PC-9 (cell line): Measurements from ENCODE around the gene ALK. TPM values are rescaled to one million over a fixed set of nuclear protein-coding genes. Genes with fewer than 3 reads are reported as not detected.

Source experiments
- BruUV-seq: library from RNA; stranded (reverse); fragments of 400-500 nt; replicated peaks from 2 replicates; lab custom pipeline; 2021; lab: Mats Ljungman, UMichigan
- CTCF ChIA-PET: fragments of 300-600 bp; sonication (Branson Sonifier 250); formaldehyde crosslinking; loops from one replicate; lab custom pipeline; 2022; ENCODE audit warnings: antibody characterized with exemption; lab: Charles Lee
- POLR2A ChIA-PET: fragments of 300-600 bp; sonication (Branson Sonifier 250); formaldehyde crosslinking; loops from one replicate; lab custom pipeline; 2022; ENCODE audit warnings: antibody characterized with exemption; ENCODE audit not compliant: unreplicated experiment; lab: Charles Lee
- DNase-seq, 2 experiments: peaks; one replicate each; pipeline versions ENCODE4 v3.0.0 to v3.0.0-alpha.2; 2015 to 2022; ENCODE audit warnings: mixed read lengths in 1 of 2
- H2AFZ ChIP-seq: fragments of 200-600 bp; sonication (generic); 2 replicates; pipeline ENCODE4 v1.8.1; 2017; ENCODE audit warnings: antibody characterized with exemption
- H3F3A ChIP-seq: fragments of 200-600 bp; sonication (generic); 2 replicates; pipeline ENCODE4 v1.8.1; 2017; ENCODE audit warnings: antibody characterized with exemption, mild to moderate bottlenecking, low read depth; ENCODE audit not compliant: insufficient read depth
- H3K27ac ChIP-seq: fragments of 200-600 bp; sonication (generic); 2 replicates; pipeline ENCODE4 v1.6.1; 2016; ENCODE audit warnings: mixed run types
- H3K27me3 ChIP-seq: fragments of 200-600 bp; sonication (generic); 2 replicates; pipeline ENCODE4 v1.6.1; 2016; ENCODE audit warnings: low read depth, mixed run types; ENCODE audit not compliant: insufficient read depth
- H3K36me3 ChIP-seq: fragments of 200-600 bp; sonication (generic); 2 replicates; pipeline ENCODE4 v1.6.1; 2016; ENCODE audit warnings: low read depth, mixed run types
- H3K4me1 ChIP-seq: fragments of 200-600 bp; sonication (generic); replicated peaks from 2 replicates; pipeline ENCODE4 v1.6.1; 2016; ENCODE audit warnings: mixed run types; ENCODE audit not compliant: insufficient read depth
- H3K4me2 ChIP-seq: fragments of 200-600 bp; sonication (generic); 2 replicates; pipeline ENCODE4 v1.6.1; 2017; ENCODE audit warnings: mixed run types
- H3K4me3 ChIP-seq: fragments of 200-600 bp; sonication (generic); 2 replicates; pipeline ENCODE4 v1.6.1; 2016; ENCODE audit warnings: mixed run types
- H3K79me2 ChIP-seq: fragments of 200-600 bp; sonication (generic); 2 replicates; pipeline ENCODE4 v1.6.1; 2017; ENCODE audit warnings: low read depth, mixed run types
- H3K9me2 ChIP-seq: fragments of 200-600 bp; sonication (generic); 2 replicates; pipeline ENCODE4 v1.8.1; 2017; ENCODE audit warnings: mild to moderate bottlenecking; ENCODE audit not compliant: insufficient read depth
- H3K9me3 ChIP-seq: fragments of 200-600 bp; sonication (generic); 2 replicates; pipeline ENCODE4 v1.8.1; 2016; ENCODE audit warnings: low read depth; ENCODE audit not compliant: insufficient read depth
- H4K20me1 ChIP-seq: fragments of 200-600 bp; sonication (generic); 2 replicates; pipeline ENCODE4 v1.8.1; 2017; ENCODE audit not compliant: insufficient read depth
- CTCF ChIP-seq: fragments of 200-600 bp; sonication (generic); conservative IDR thresholded peaks from 2 replicates; pipeline ENCODE4 v1.6.1; 2017; ENCODE audit warnings: mixed run types, antibody characterized with exemption, mild to moderate bottlenecking, moderate library complexity
- EZH2 ChIP-seq: fragments of 200-600 bp; sonication (generic); IDR thresholded peaks from 2 replicates; pipeline ENCODE4 v1.8.0; 2017; ENCODE audit warnings: antibody characterized with exemption, low read depth
- intact Hi-C: fragments of 100-400 bp; cut with micrococcal nuclease; formaldehyde crosslinking; loops from one replicate; pipeline ENCODE4 v1.10.0; 2022; ENCODE audit not compliant: unreplicated experiment
- total RNA-seq: library from RNA; stranded (reverse); gene quantifications from 2 replicates; pipeline ENCODE4 v1.2.3, GENCODE V29; 2021

ALK gene
- total RNA-seq, 1 experiment from 2014 or later = not detected

- BruUV-seq = no TSS peak
Observed at GRCh38 chr2:29225814-29226213, 695.6 kb downstream of the ALK start.

GRCh38 chr2:29224693-29225551 is 696.5 kb downstream of the ALK start:
- POLR2A ChIA-PET = no interaction called here

More at GRCh38 chr2:29225814-29226213, 695.6 kb downstream of the ALK start:
- no peak overlapping the region for H3K4me2 ChIP-seq
- no peak overlapping the region for H3K27ac ChIP-seq
- no peak overlapping the region for H3K4me3 ChIP-seq
- intact Hi-C loops = no loop called here
- no peaks in the 10 kb centered on the region for H3K9me3 ChIP-seq
- H2AFZ ChIP-seq = no peak overlapping the region
- ChIA-PET CTCF (no interaction called here), POLR2A (no interaction called here)
- peaks cover 40% of the 10 kb centered on the region for H3K27me3 ChIP-seq
- peaks cover 7% of the 10 kb centered on the region; the same call in 1 of the 2 replicates for H3F3A ChIP-seq
- DNase-seq = no peak
- no peaks in the 10 kb centered on the region for H3K79me2 ChIP-seq
- TF ChIP-seq CTCF = no peak
- TF ChIP-seq EZH2 = no peak
- H3K36me3 ChIP-seq = no peaks in the 10 kb centered on the region
- H4K20me1 ChIP-seq = no peaks in the 10 kb centered on the region
- no peaks in the 10 kb centered on the region for H3K9me2 ChIP-seq
- peaks cover 14% of the 10 kb centered on the region; the same call in 1 of the 2 replicates for H3K4me1 ChIP-seq

More at GRCh38 chr2:29224693-29225551, 696.5 kb downstream of the ALK start:
- TF ChIP-seq CTCF (no peak), EZH2 (no peak)
- no peak overlapping the region for H2AFZ ChIP-seq
- no peak overlapping the region for H3K27ac ChIP-seq
- H3K4me2 ChIP-seq = no peak overlapping the region
- H3K4me1 ChIP-seq = peaks cover 14% of the 10 kb centered on the region; the same call in 1 of the 2 replicates
- H3K4me3 ChIP-seq = no peak overlapping the region
- no peaks in the 10 kb centered on the region for H3K79me2 ChIP-seq
- no peaks in the 10 kb centered on the region for H4K20me1 ChIP-seq
- no peaks in the 10 kb centered on the region for H3K36me3 ChIP-seq
- DNase-seq = no peak
- intact Hi-C loops = no loop called here
- H3K27me3 ChIP-seq = peaks cover 40% of the 10 kb centered on the region
- H3K9me3 ChIP-seq = no peaks in the 10 kb centered on the region
- H3K9me2 ChIP-seq = no peaks in the 10 kb centered on the region
- CTCF ChIA-PET = interaction anchor here (0.6 kb wide), 1 partner anchor 137 kb away, joined by 7 read pairs; no protein-coding TSS in a partner anchor
- peaks cover 7% of the 10 kb centered on the region; the same call in 1 of the 2 replicates for H3F3A ChIP-seq
- no TSS peak for BruUV-seq
